ENCODE data around the gene ITIH4. TPM values are rescaled to one million over a fixed set of nuclear protein-coding genes. Genes with fewer than 3 reads are reported as not detected.

The ITIH4 gene
- total RNA-seq, 1 donor from 2014 or later: 26.9 TPM

DNA sequence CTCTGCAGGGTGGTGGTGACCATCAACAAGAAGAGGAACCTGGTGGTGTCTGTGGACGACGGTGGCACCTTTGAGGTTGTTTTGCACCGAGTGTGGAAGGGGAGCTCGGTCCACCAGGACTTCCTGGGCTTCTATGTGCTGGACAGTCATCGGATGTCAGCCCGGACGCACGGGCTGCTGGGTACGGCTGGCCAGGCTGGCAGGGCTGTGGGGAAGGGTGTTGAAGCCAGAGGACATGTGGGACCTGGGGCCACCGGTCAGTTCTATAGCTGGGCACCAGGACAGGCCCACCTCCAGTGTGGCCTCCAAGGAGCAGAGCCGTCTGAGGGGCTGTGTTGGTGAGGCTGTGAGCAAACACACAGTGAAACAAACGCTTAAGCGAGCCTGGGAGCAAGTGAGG lies 39.7 kb downstream of the ITIH4 start:
- DNase-seq: no peak
- Histone ChIP-seq H3K27me3 (no peaks in the 10 kb centered on the region), H3K9me3 (no peaks in the 10 kb centered on the region), H3K4me1 (no peaks in the 10 kb centered on the region), H3K27ac (no peak overlapping the region), H3K36me3 (no peaks in the 10 kb centered on the region), H3K4me3 (no peak overlapping the region)
- ATAC-seq: no peak
- intact Hi-C loops (cut with DNase I): no loop called here
- TF ChIP-seq, protein P1, sequence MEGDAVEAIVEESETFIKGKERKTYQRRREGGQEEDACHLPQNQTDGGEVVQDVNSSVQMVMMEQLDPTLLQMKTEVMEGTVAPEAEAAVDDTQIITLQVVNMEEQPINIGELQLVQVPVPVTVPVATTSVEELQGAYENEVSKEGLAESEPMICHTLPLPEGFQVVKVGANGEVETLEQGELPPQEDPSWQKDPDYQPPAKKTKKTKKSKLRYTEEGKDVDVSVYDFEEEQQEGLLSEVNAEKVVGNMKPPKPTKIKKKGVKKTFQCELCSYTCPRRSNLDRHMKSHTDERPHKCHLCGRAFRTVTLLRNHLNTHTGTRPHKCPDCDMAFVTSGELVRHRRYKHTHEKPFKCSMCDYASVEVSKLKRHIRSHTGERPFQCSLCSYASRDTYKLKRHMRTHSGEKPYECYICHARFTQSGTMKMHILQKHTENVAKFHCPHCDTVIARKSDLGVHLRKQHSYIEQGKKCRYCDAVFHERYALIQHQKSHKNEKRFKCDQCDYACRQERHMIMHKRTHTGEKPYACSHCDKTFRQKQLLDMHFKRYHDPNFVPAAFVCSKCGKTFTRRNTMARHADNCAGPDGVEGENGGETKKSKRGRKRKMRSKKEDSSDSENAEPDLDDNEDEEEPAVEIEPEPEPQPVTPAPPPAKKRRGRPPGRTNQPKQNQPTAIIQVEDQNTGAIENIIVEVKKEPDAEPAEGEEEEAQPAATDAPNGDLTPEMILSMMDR (IDR thresholded peaks at IDR 0.05): no peak

DNA sequence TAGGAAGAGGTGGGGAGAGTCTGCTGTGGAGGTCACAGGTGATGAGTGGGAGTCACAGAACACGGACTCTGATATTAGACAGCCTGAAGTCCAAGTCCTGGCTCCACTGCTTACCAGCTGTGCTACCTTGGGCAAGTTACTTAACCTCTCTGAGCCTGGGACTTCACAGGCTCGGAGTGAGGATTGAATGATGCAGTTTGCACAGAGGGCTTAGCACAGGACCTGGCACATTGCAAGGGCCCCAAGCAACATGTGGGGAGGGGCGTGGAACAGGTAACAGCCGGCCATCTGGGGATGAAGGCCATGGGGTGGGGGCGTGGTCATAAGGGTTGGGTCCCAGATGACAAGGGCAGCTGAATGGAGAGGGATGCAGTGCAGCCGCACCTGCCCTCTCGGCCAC lies 40.1 kb downstream of the ITIH4 start:
- H3K27me3 ChIP-seq: no peaks in the 10 kb centered on the region
- TF ChIP-seq, protein P1 (IDR thresholded peaks at IDR 0.05): no peak
- no peak overlapping the region for H3K27ac ChIP-seq
- DNase-seq (no peak), ATAC-seq (no peak)
- no peaks in the 10 kb centered on the region for H3K9me3 ChIP-seq
- H3K4me1 ChIP-seq: no peaks in the 10 kb centered on the region
- intact Hi-C loops (cut with DNase I): no loop called here
- H3K4me3 ChIP-seq: no peak overlapping the region
- H3K36me3 ChIP-seq: no peaks in the 10 kb centered on the region

- H3K4me3 ChIP-seq: no peak overlapping the region
- intact Hi-C loops (cut with DNase I): no loop called here
- no peaks in the 10 kb centered on the region for H3K27me3 ChIP-seq
- no peak for ATAC-seq
- no peaks in the 10 kb centered on the region for H3K9me3 ChIP-seq
- H3K36me3 ChIP-seq: no peaks in the 10 kb centered on the region
- no peak overlapping the region for H3K27ac ChIP-seq
- no peak for DNase-seq
- H3K4me1 ChIP-seq: no peaks in the 10 kb centered on the region
- TF ChIP-seq, protein P1 (IDR thresholded peaks at IDR 0.05): no peak
These were observed 40.8 kb downstream of the ITIH4 start for GRCh38 chr3:52789746-52790040.

GRCh38 chr3:52788890-52789745 lies 41.4 kb downstream of the ITIH4 start:
- no peaks in the 10 kb centered on the region for H3K4me1 ChIP-seq
- H3K4me3 ChIP-seq: no peak overlapping the region
- DNase-seq (no peak), ATAC-seq (no peak)
- no peaks in the 10 kb centered on the region for H3K27me3 ChIP-seq
- TF ChIP-seq, protein P1 (IDR thresholded peaks at IDR 0.05): no peak
- no peak overlapping the region for H3K27ac ChIP-seq
- H3K36me3 ChIP-seq: no peaks in the 10 kb centered on the region
- no peaks in the 10 kb centered on the region for H3K9me3 ChIP-seq
- intact Hi-C loops (cut with DNase I): no loop called here

- H3K27ac ChIP-seq: no peak overlapping the region
- intact Hi-C loops (cut with DNase I): no loop called here
- peaks cover under 1% of the 10 kb centered on the region for H3K27me3 ChIP-seq
- no peaks in the 10 kb centered on the region for H3K9me3 ChIP-seq
- no peaks in the 10 kb centered on the region for H3K36me3 ChIP-seq
- H3K4me3 ChIP-seq: no peak overlapping the region
- no peak for ATAC-seq
- no peaks in the 10 kb centered on the region for H3K4me1 ChIP-seq
- DNase-seq: no peak
- TF ChIP-seq, protein P1 (IDR thresholded peaks at IDR 0.05): no peak
These were observed 42.5 kb downstream of the ITIH4 start for GRCh38 chr3:52787672-52788625.

Measured in upper lobe of right lung (tissue), 1 donor.